ES-I3 (cell line): Measurements from ENCODE around the gene FAM210A.
"Not testable (repeated sequence)": the region's sequence is repeated elsewhere in the genome, so short reads cannot be mapped to it uniquely, and the experiment has no call there.

Experiments used
- H3K36me3 ChIP-seq: 2 replicates; pipeline ENCODE4 v1.6.1; 2013; ENCODE audit warnings: mild to moderate bottlenecking, low read length, control low read depth, moderate library complexity; ENCODE audit not compliant: insufficient read depth
- H3K4me1 ChIP-seq: 2 replicates; pipeline ENCODE4 v1.6.1; 2013; ENCODE audit warnings: mild to moderate bottlenecking, control low read depth, low read length; ENCODE audit not compliant: insufficient read depth
- H3K9ac ChIP-seq: 2 replicates; pipeline ENCODE4 v1.6.1; 2013; ENCODE audit warnings: low read depth, mild to moderate bottlenecking, low read length, moderate library complexity
- H3K9me3 ChIP-seq: 2 replicates; pipeline ENCODE4 v1.6.1; 2013; ENCODE audit warnings: mild to moderate bottlenecking, low read length, moderate library complexity; ENCODE audit not compliant: control insufficient read depth, insufficient read depth

FAM210A gene

DNA sequence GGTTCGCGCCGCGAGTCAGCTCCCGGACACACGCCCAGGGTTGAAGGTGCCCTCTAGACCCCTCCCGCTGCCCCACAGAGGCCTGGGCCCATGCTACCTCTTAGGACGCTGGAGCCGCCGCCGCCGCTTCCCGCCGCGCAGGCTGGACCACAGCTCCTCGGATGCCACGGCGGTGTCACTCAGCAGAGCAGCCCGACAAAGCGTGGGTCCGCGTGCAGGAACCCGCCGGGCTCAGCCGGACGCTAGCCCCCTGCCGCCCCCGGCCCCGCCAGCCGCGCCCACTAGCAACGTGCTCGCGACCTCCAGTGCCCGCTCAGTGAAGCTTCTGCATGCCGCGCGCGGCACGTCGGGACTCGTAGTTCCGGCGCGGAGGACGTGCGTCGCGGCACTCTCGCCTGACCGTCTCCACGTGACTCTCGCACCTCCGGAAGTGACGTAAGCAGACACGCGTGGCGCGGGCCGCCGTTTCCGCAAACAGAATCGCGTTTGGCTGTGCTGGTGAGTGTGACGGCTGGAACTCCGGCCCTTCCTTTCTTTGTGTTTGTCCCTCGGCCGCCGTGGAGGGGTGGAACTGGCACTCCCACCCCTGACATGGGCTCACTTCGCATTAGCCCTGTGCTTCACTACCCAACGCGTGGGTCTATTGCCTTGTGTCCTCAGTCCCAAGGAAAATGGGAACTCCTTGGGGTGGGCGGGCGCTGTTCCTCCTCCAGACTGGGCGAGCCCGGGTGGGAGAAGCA, at the start of gene FAM210A, which contains the start of gene RNMT:
Gene FAM210A, minus strand, starts transcription at position 327 of the 740 bp plus-strand sequence. CDS start 44,481 bp downstream, outside the sequence.
Gene RNMT, plus strand, starts transcription at position 442 of the 740 bp plus-strand sequence. CDS start 4,845 bp downstream, outside the sequence.
- H3K36me3 ChIP-seq, result no peaks in the 10 kb centered on the region
- H3K4me1 ChIP-seq, result no peaks in the 10 kb centered on the region
- H3K9ac ChIP-seq, result peak within 1 kb of the TSS; percentile 61
- no peaks in the 10 kb centered on the region for H3K9me3 ChIP-seq

DNA sequence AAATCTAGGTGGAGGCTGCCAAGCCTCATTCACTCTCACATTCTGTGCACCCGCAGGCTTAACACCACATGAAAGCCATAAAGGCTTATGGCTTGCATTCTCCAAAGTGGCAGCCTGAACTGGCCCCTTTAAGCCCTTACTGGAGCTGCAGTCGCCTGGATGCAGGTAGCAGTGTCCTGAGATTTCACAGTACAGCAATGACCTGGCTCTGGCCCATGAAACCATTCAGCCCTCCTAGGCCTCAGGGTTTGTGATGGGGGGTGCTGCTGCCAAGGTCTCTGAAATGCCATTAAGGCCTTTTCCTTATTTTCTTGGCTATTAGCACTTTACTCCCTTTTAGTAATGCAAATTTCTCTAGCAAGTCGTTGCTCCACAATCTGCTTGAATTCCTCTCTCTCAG, 48.7 kb upstream of the FAM210A start:
- H3K9me3 ChIP-seq, result no peaks in the 10 kb centered on the region
- no peaks in the 10 kb centered on the region for H3K36me3 ChIP-seq
- no peak overlapping the region for H3K9ac ChIP-seq
- peaks cover 4% of the 10 kb centered on the region; the same call in 1 of the 2 replicates for H3K4me1 ChIP-seq

- Histone ChIP-seq H3K36me3 (no peaks in the 10 kb centered on the region), H3K9me3 (peaks cover 5% of the 10 kb centered on the region), H3K9ac (no peak overlapping the region), H3K4me1 (no peaks in the 10 kb centered on the region)
Observed at GRCh38 chr18:13762690-13763439, 36.5 kb upstream of the FAM210A start.

GRCh38 chr18:13760047-13760446, 33.7 kb upstream of the FAM210A start:
- Histone ChIP-seq H3K9me3 (peaks cover 4% of the 10 kb centered on the region; the same call in 1 of the 2 replicates), H3K9ac (no peak overlapping the region), H3K4me1 (no peaks in the 10 kb centered on the region), H3K36me3 (peaks cover 6% of the 10 kb centered on the region; the same call in 1 of the 2 replicates)

DNA sequence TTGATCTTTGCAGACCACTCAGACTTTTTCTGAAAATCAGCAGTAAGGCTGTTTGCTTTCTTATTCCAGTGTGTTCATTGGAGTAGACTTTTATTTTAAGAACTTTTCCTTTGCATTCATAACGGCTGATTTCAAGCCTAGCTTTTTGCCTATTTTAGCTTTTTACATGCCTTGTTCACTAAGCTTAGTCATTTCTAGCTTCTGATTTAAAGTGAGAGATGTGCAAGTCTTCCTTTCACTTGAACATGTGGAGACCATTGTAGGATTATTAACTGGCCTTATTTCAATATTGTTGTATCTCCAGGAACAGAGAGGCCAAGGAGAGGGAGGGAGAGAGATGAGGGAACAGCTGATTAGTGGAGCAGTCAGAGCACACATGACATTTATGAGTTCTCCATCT, 32.3 kb upstream of the FAM210A start:
- peaks cover 4% of the 10 kb centered on the region; the same call in 1 of the 2 replicates for H3K9me3 ChIP-seq
- H3K9ac ChIP-seq, result no peak overlapping the region
- H3K4me1 ChIP-seq, result no peaks in the 10 kb centered on the region
- H3K36me3 ChIP-seq, result peaks cover 15% of the 10 kb centered on the region; the same call in 1 of the 2 replicates

GRCh38 chr18:13756671-13757070, 30.3 kb upstream of the FAM210A start:
- no peaks in the 10 kb centered on the region for H3K4me1 ChIP-seq
- no peak overlapping the region for H3K9ac ChIP-seq
- no peaks in the 10 kb centered on the region for H3K9me3 ChIP-seq
- peaks cover 16% of the 10 kb centered on the region for H3K36me3 ChIP-seq

DNA sequence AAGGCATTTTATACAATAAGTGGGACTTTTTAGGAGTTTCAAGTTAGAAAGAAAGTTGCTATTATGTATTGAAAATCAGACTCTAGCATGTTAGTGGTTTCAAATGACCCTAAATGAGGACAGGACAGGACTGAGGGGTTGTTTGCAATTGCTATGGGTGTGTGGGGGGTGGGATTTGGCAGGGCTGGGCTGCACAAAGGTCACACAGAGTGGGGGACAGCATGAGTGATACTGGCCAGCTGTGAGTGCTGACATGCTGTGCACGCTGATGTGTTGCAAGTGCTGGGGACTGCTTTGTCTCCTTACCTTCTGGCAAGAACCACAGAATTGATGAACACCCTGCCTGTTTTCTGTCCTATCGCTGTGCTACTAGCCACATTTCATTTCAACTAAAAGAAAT, 29.9 kb upstream of the FAM210A start:
- H3K36me3 ChIP-seq, result peaks cover 16% of the 10 kb centered on the region
- no peaks in the 10 kb centered on the region for H3K4me1 ChIP-seq
- H3K9me3 ChIP-seq, result no peaks in the 10 kb centered on the region
- no peak overlapping the region for H3K9ac ChIP-seq

DNA sequence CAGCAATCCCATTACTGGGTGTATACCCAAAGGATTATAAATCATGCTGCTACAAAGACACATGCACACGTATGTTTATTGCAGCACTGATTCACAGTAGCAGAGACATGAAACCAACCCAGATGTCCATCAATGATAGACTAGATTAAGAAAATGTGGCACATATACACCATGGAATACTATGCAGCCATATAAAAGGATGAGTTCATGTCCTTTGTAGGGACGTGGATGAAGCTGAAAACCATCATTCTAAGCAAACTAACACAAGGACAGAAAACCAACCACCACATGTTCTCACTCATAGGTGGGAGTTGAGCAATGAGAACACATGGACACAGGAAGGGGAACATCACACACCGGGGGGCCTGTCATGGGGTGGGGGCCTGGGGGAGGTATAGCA, 25.2 kb upstream of the FAM210A start:
- not testable (repeated sequence) for H3K4me1 ChIP-seq, H3K9me3 ChIP-seq, H3K9ac ChIP-seq
- peaks cover 20% of the 10 kb centered on the region for H3K36me3 ChIP-seq

- Histone ChIP-seq H3K9me3 (no peaks in the 10 kb centered on the region), H3K36me3 (peaks cover 18% of the 10 kb centered on the region), H3K9ac (no peak overlapping the region), H3K4me1 (no peaks in the 10 kb centered on the region)
Observed at GRCh38 chr18:13746633-13747032, 20.3 kb upstream of the FAM210A start.

DNA sequence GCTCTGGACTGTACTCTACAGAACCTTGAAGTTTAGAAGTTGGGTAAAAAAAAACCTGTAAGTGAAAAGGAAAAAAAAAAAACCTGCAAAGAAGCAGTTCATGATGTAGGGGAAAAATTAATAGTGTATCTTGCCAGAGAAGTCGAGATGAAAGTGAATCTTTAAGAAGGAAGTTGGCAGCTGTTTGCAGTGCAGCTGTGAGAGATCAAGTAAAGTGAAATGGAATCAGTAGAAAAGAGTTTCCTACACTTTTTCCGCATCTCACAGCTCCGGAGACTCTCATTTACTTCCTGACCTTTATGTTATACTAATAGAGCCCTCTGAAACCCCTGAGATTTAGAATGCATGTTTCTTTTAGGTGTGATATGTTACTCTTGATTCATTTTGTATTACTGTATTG, 19.3 kb upstream of the FAM210A start:
- H3K36me3 ChIP-seq, result peaks cover 21% of the 10 kb centered on the region
- no peaks in the 10 kb centered on the region for H3K4me1 ChIP-seq
- no peak overlapping the region for H3K9ac ChIP-seq
- no peaks in the 10 kb centered on the region for H3K9me3 ChIP-seq

DNA sequence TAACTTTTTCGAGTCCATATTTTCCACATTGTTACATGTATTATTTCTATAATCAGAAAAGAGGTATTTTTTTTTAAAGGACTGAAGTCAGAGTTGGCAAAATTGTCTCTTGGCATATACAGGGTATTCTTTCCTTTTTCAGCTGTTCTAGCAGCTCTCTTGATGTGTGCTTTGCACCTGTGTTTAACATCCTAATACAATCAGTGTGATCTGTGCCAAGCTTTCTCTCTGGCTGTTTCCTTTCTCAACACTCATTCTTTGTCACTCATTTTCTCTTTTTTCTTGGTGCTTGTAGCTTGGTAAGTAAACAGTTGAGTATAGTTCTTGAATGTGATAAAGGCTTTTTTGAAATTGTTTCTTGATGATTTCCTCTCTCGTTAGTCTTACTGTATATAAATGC, 9.3 kb upstream of the FAM210A start:
- no peaks in the 10 kb centered on the region for H3K9me3 ChIP-seq
- no peak overlapping the region for H3K9ac ChIP-seq
- H3K4me1 ChIP-seq, result no peaks in the 10 kb centered on the region
- peaks cover 13% of the 10 kb centered on the region for H3K36me3 ChIP-seq

GRCh38 chr18:13730481-13730880, 4.1 kb upstream of the FAM210A start:
- no peaks in the 10 kb centered on the region for H3K9me3 ChIP-seq
- no peaks in the 10 kb centered on the region for H3K36me3 ChIP-seq
- H3K9ac ChIP-seq, result no peak overlapping the region
- no peaks in the 10 kb centered on the region for H3K4me1 ChIP-seq

GRCh38 chr18:13726972-13727331, 594 bp upstream of the FAM210A start:
- H3K9ac ChIP-seq, result peak overlapping the region; percentile 61
- no peaks in the 10 kb centered on the region for H3K36me3 ChIP-seq
- H3K9me3 ChIP-seq, result no peaks in the 10 kb centered on the region
- H3K4me1 ChIP-seq, result no peaks in the 10 kb centered on the region

- no peaks in the 10 kb centered on the region for H3K4me1 ChIP-seq
- H3K9ac ChIP-seq, result peak overlapping the region; percentile 61
- no peaks in the 10 kb centered on the region for H3K36me3 ChIP-seq
- H3K9me3 ChIP-seq, result no peaks in the 10 kb centered on the region
Observed at GRCh38 chr18:13725566-13726231, 659 bp downstream of the FAM210A start.
